Measurements from ENCODE around the gene PRM1. TPM values are rescaled to one million over a fixed set of nuclear protein-coding genes. Genes with fewer than 3 reads are reported as not detected.

PRM1 gene
- total and polyA plus RNA-seq, 4 donors = not detected

DNA sequence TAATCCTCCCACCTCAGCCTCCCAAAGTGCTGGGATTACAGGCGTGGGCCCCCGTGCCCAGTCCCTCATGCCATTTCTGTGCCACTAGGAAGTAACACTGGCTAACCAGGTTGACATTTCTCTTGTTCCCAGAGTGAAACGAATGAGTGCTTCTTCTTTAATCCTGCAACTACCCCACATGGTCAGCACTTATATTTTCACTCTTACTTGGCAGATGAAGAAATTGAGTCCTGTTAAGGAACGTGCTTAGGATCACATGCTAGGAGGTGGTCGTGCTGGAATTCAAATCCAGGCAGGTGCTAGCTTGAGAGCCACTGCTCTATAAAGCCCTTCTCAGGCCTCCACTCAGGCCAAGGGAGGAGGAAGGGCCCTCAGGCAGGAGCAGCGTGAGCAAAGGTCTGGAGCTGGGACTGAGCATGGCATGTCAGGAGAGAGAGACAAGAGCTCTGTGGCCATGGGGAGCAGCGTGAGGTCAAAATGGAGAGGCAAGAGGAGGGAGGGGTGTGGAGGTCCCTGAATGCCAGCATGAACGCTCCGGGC lies 45.7 kb upstream of the PRM1 start:
- H3K4me3 ChIP-seq = no peak overlapping the region
- TF ChIP-seq, protein P1, sequence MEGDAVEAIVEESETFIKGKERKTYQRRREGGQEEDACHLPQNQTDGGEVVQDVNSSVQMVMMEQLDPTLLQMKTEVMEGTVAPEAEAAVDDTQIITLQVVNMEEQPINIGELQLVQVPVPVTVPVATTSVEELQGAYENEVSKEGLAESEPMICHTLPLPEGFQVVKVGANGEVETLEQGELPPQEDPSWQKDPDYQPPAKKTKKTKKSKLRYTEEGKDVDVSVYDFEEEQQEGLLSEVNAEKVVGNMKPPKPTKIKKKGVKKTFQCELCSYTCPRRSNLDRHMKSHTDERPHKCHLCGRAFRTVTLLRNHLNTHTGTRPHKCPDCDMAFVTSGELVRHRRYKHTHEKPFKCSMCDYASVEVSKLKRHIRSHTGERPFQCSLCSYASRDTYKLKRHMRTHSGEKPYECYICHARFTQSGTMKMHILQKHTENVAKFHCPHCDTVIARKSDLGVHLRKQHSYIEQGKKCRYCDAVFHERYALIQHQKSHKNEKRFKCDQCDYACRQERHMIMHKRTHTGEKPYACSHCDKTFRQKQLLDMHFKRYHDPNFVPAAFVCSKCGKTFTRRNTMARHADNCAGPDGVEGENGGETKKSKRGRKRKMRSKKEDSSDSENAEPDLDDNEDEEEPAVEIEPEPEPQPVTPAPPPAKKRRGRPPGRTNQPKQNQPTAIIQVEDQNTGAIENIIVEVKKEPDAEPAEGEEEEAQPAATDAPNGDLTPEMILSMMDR (IDR thresholded peaks at IDR 0.05; ENCODE audit: control extremely low read depth, extremely low read depth) = no peak
- peaks cover 0 to 34% (median 14%) of the 10 kb centered on the region in 5 donors for H3K4me1 ChIP-seq (ENCODE audit: control insufficient read depth in 5 of 5, insufficient read depth in 5 of 5, low read length in 5 of 5)
- H3K27me3 ChIP-seq (ENCODE audit: control insufficient read depth in 3 of 3, insufficient read depth in 3 of 3, low read length in 2 of 3) = no peaks in the 10 kb centered on the region
- no peak overlapping the region for H3K9ac ChIP-seq (ENCODE audit: insufficient read depth in 1 of 2, low read length in 2 of 2)
- no peaks in the 10 kb centered on the region for H3K36me3 ChIP-seq (ENCODE audit: control insufficient read depth in 4 of 4, insufficient read depth in 4 of 4, low read length in 4 of 4)
- peaks cover 0 to under 1% (median 0%) of the 10 kb centered on the region in 4 donors for H3K9me3 ChIP-seq (ENCODE audit: control insufficient read depth in 4 of 4, insufficient read depth in 3 of 4, low read length in 3 of 4)
- 87 to 89% methylated on average over 9 of the region's 9 CpGs for WGBS, 2 donors
- ATAC-seq (ENCODE audit: insufficient read depth, low FRiP score) = no peak
- DNase-seq = no peak
- H3K27ac ChIP-seq (ENCODE audit: low read depth in 1 of 2, low read length in 1 of 2) = no peak overlapping the region

DNA sequence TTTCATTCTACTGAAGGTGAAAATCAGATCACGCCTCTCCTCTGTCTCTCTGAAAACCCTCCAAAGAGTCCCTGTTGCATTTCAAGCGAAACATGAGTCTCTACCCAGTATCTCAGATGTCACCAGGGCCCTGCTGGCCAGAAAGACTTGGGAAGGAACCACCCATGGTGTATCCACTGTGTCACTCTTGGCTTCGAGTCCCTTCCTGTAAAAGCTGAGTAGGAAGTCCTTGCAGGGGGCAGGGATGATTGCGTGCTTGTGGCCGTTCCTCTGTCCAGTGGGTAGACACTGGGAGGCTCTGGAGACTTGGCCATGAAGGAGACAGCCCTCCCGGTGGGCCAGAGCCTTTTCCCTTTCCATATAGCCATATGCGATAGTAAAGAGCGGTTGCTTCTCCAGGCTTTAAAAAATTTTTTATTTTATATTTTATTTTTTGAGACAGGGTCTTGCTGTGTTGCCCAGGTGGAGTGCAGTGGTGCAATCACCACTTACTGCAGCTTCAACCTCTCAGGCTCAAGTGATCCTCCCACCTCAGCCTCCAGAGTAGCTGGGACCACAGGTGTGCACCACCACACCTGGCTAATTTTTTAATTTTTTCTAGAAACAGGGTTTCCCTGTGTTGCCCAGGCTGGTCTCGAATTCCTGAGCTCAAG lies 45.1 kb upstream of the PRM1 start:
- Histone ChIP-seq H3K36me3 (ENCODE audit: control insufficient read depth in 4 of 4, insufficient read depth in 4 of 4, low read length in 4 of 4) (no peaks in the 10 kb centered on the region), H3K4me3 (no peak overlapping the region), H3K27me3 (ENCODE audit: control insufficient read depth in 3 of 3, insufficient read depth in 3 of 3, low read length in 2 of 3) (no peaks in the 10 kb centered on the region), H3K27ac (ENCODE audit: low read depth in 1 of 2, low read length in 1 of 2) (no peak overlapping the region), H3K9ac (ENCODE audit: insufficient read depth in 1 of 2, low read length in 2 of 2) (no peak overlapping the region), H3K4me1 (ENCODE audit: control insufficient read depth in 5 of 5, insufficient read depth in 5 of 5, low read length in 5 of 5) (peaks cover 0 to 34% (median 14%) of the 10 kb centered on the region in 5 donors), H3K9me3 (ENCODE audit: control insufficient read depth in 4 of 4, insufficient read depth in 3 of 4, low read length in 3 of 4) (no peaks in the 10 kb centered on the region)
- WGBS, 2 donors = 73 to 76% methylated on average over 9 of the region's 9 CpGs
- DNase-seq = peak in 2 of 3 donors; percentile 54 to 84
- ATAC-seq (ENCODE audit: insufficient read depth, low FRiP score) = no peak
- TF ChIP-seq, protein P1 (IDR thresholded peaks at IDR 0.05; ENCODE audit: control extremely low read depth, extremely low read depth) = no peak

DNA sequence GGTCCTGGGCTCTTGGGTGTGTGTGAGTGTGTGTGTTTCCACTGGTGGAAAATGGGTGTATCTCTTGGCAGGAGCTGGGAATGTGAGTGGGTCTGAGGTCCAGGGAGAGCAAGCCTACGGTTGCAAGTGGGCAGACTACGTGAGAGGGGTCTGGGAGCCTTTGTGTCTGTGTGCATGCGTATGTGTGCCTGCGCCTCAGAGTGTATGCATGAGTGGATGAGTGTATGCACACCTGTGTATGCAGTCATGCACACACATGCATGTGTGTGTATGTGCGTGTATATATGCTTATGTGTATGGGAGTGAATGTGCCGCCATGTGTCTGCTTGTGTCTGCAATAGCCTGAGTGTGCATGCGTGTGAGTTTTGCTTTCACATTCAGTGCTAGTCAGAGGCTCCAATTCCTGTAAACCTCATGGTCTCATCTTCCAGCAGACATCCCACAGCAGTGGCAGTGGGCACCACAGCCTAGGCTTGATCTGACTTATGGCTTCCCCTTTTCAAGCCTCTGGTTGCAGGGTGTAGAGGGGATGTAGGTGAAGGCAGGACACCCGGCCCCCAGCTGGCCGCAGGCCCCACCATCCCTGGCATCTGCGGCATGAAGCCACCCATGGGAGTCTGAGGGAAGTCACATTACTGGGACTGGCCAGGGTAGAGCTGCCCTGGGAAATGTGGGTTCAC lies 44.4 kb upstream of the PRM1 start:
- no peak overlapping the region for H3K27ac ChIP-seq (ENCODE audit: low read depth in 1 of 2, low read length in 1 of 2)
- H3K4me3 ChIP-seq = no peak overlapping the region
- H3K27me3 ChIP-seq (ENCODE audit: control insufficient read depth in 3 of 3, insufficient read depth in 3 of 3, low read length in 2 of 3) = no peaks in the 10 kb centered on the region
- ATAC-seq (ENCODE audit: insufficient read depth, low FRiP score) (no peak), DNase-seq (no peak)
- H3K36me3 ChIP-seq (ENCODE audit: control insufficient read depth in 4 of 4, insufficient read depth in 4 of 4, low read length in 4 of 4) = no peaks in the 10 kb centered on the region
- TF ChIP-seq, protein P1 (IDR thresholded peaks at IDR 0.05; ENCODE audit: control extremely low read depth, extremely low read depth) = no peak
- no peak overlapping the region for H3K9ac ChIP-seq (ENCODE audit: insufficient read depth in 1 of 2, low read length in 2 of 2)
- no peaks in the 10 kb centered on the region for H3K9me3 ChIP-seq (ENCODE audit: control insufficient read depth in 4 of 4, insufficient read depth in 3 of 4, low read length in 3 of 4)
- WGBS, 2 donors = 74 to 87% methylated on average over 10 of the region's 10 CpGs
- H3K4me1 ChIP-seq (ENCODE audit: control insufficient read depth in 5 of 5, insufficient read depth in 5 of 5, low read length in 5 of 5) = peaks cover 0 to 34% (median 14%) of the 10 kb centered on the region in 5 donors

All from lung (tissue), 12 donors.